IMR-90 (cell line): ENCODE data around the gene DIP2C. TPM values are rescaled to one million over a fixed set of nuclear protein-coding genes. Genes with fewer than 3 reads are reported as not detected.

Experiments
- ATAC-seq: fragments of 200-7000 bp; cut with Tn5 transposase; 2 replicates; pipeline ENCODE4 v1.9.1; 2020; ENCODE audit warnings: low read depth, mild to moderate bottlenecking, moderate library complexity
- BruUV-seq: library from RNA; stranded (reverse); fragments of 400-500 nt; replicated peaks from 2 replicates; lab custom pipeline; 2021; lab: Mats Ljungman, UMichigan
- CTCF ChIA-PET: fragments of 300-600 bp; formaldehyde crosslinking; extraction: SDS; loops from one replicate; lab custom pipeline; 2021; ENCODE audit warnings: antibody characterized with exemption; lab: Yijun Ruan, JAX
- POLR2A ChIA-PET: fragments of 300-600 bp; sonication (Branson Sonifier 250); formaldehyde crosslinking; loops from one replicate; lab custom pipeline; 2022; ENCODE audit warnings: antibody characterized with exemption; ENCODE audit not compliant: unreplicated experiment; lab: Charles Lee
- DNase-seq: peaks from one replicate; pipeline ENCODE4 v3.0.0; 2013
- H2AFZ ChIP-seq: replicated peaks from 2 replicates; pipeline ENCODE3; 2013; ENCODE audit warnings: low read length, mild to moderate bottlenecking; ENCODE audit not compliant: poor library complexity
- H2AK5ac ChIP-seq: 2 replicates; pipeline ENCODE4 v1.6.1; 2013; ENCODE audit warnings: low read depth, low read length, inconsistent platforms
- H2AK9ac ChIP-seq: replicated peaks from 2 replicates; pipeline ENCODE3; 2013; ENCODE audit warnings: mild to moderate bottlenecking, low read depth, low read length, moderate library complexity; ENCODE audit not compliant: poor library complexity
- H2BK120ac ChIP-seq: 2 replicates; pipeline ENCODE4 v1.6.1; 2013; ENCODE audit warnings: low read depth, low read length, inconsistent platforms
- H2BK15ac ChIP-seq: 3 replicates; pipeline ENCODE4 v1.6.1; 2013; ENCODE audit warnings: low read depth, low read length, inconsistent platforms
- H2BK20ac ChIP-seq: 2 replicates; pipeline ENCODE4 v1.6.1; 2013; ENCODE audit warnings: low read depth, mild to moderate bottlenecking, inconsistent platforms, low read length, moderate library complexity
- H2BK5ac ChIP-seq: 2 replicates; pipeline ENCODE4 v1.6.1; 2013; ENCODE audit warnings: mild to moderate bottlenecking, low read depth, low read length, inconsistent platforms; ENCODE audit not compliant: poor library complexity, severe bottlenecking
- H3K14ac ChIP-seq: replicated peaks from 2 replicates; pipeline ENCODE4 v1.6.1; 2013; ENCODE audit warnings: low read depth, low read length, inconsistent platforms
- H3K18ac ChIP-seq: 2 replicates; pipeline ENCODE4 v1.6.1; 2013; ENCODE audit warnings: low read depth, low read length, control low read depth
- H3K23ac ChIP-seq: 2 replicates; pipeline ENCODE4 v1.6.1; 2013; ENCODE audit warnings: low read depth, low read length, inconsistent platforms
- H3K27ac ChIP-seq: 2 replicates; pipeline ENCODE4 v1.5.1; 2013; ENCODE audit warnings: mild to moderate bottlenecking, control low read depth, low read length; ENCODE audit not compliant: insufficient read depth
- H3K27me3 ChIP-seq: 2 replicates; pipeline ENCODE4 v1.6.1; 2013; ENCODE audit warnings: low read length; ENCODE audit not compliant: control insufficient read depth, insufficient read depth
- H3K36me3 ChIP-seq: 2 replicates; pipeline ENCODE4 v1.6.1; 2013; ENCODE audit warnings: low read length, mixed read lengths; ENCODE audit not compliant: control insufficient read depth, insufficient read depth
- H3K4ac ChIP-seq: 2 replicates; pipeline ENCODE4 v1.6.1; 2013; ENCODE audit warnings: low read depth, low read length, inconsistent platforms
- H3K4me1 ChIP-seq: 2 replicates; pipeline ENCODE4 v1.6.1; 2013; ENCODE audit warnings: low read length, mixed read lengths; ENCODE audit not compliant: control insufficient read depth, insufficient read depth
- H3K4me2 ChIP-seq: 2 replicates; pipeline ENCODE4 v1.6.1; 2013; ENCODE audit warnings: low read depth, mild to moderate bottlenecking, control low read depth, low read length, moderate library complexity
- H3K4me3 ChIP-seq: 2 replicates; pipeline ENCODE4 v1.5.1; 2013; ENCODE audit warnings: low read depth, mild to moderate bottlenecking, control low read depth, low read length, moderate library complexity; ENCODE audit not compliant: insufficient read depth
- H3K56ac ChIP-seq: 2 replicates; pipeline ENCODE4 v1.6.1; 2013; ENCODE audit warnings: low read length, inconsistent platforms; ENCODE audit not compliant: insufficient read depth; ENCODE audit errors: extremely low read depth
- H3K79me1 ChIP-seq, 2 experiments: 2 replicates each; pipeline ENCODE4 v1.6.1; 2013; ENCODE audit warnings: low read length in 2 of 2, inconsistent platforms in 1 of 2, low read depth in 1 of 2
- H3K9ac ChIP-seq: 2 replicates; pipeline ENCODE4 v1.6.1; 2013; ENCODE audit warnings: low read depth, low read length, control low read depth
- H3K9me1 ChIP-seq: 2 replicates; pipeline ENCODE4 v1.6.1; 2013; ENCODE audit warnings: low read length, inconsistent platforms; ENCODE audit not compliant: insufficient read depth
- H3K9me3 ChIP-seq: 2 replicates; pipeline ENCODE4 v1.6.1; 2013; ENCODE audit warnings: low read length; ENCODE audit not compliant: control insufficient read depth, insufficient read depth
- H4K20me1 ChIP-seq: 2 replicates; pipeline ENCODE4 v1.6.1; 2013; ENCODE audit warnings: low read length, inconsistent platforms; ENCODE audit not compliant: insufficient read depth
- H4K5ac ChIP-seq: 2 replicates; pipeline ENCODE4 v1.6.1; 2013; ENCODE audit warnings: mild to moderate bottlenecking, low read depth, low read length, control low read depth
- H4K8ac ChIP-seq, 2 experiments: 2 replicates each; pipeline ENCODE4 v1.6.1; 2013; ENCODE audit warnings: low read depth in 2 of 2, low read length in 2 of 2, control low read depth in 1 of 2, inconsistent platforms in 1 of 2
- H4K91ac ChIP-seq: 2 replicates; pipeline ENCODE4 v1.6.1; 2013; ENCODE audit warnings: low read depth, low read length, inconsistent platforms; ENCODE audit not compliant: insufficient read depth
- MAFK ChIP-seq: IDR thresholded peaks from 2 replicates; pipeline ENCODE4 v1.6.1; 2012; ENCODE audit warnings: low read depth, low read length, improper control_type of control experiment
- MXI1 ChIP-seq: IDR thresholded peaks from 2 replicates; pipeline ENCODE4 v1.6.1; 2012; ENCODE audit warnings: low read depth, mild to moderate bottlenecking, low read length, moderate library complexity, borderline replicate concordance
- RAD21 ChIP-seq: IDR thresholded peaks from 2 replicates; pipeline ENCODE4 v1.6.1; 2012; ENCODE audit warnings: low read length, improper control_type of control experiment
- USF2 ChIP-seq: fragments of 150-350 bp; IDR thresholded peaks from 2 replicates; pipeline ENCODE4 v1.6.1; 2017; ENCODE audit warnings: mild to moderate bottlenecking, antibody characterized with exemption, low read length, low read depth
- WGBS, 2 experiments: methylation state at CpG; one replicate each; pipeline versions ENCODE4 v1.1.5 to v1.1.7; 2013; ENCODE audit warnings: missing lambda C conversion rate in 2 of 2; ENCODE audit not compliant: insufficient read length in 1 of 2; ENCODE audit errors: extremely low coverage in 2 of 2; 5-methylcytosine and 5-hydroxymethylcytosine counted together
- dilution Hi-C: fragments of 300-500 bp; cut with HindIII; formaldehyde crosslinking; loops from one replicate; pipeline ENCODE4 v1.14.3; 2018; ENCODE audit warnings: low sequenced_read_pairs; ENCODE audit not compliant: unreplicated experiment
- in situ Hi-C: fragments of 300-500 bp; cut with MboI; formaldehyde crosslinking; loops from 3 replicates; pipeline ENCODE4 v1.14.3; 2019; ENCODE audit warnings: low sequenced_read_pairs, inconsistent platforms, mixed read lengths
- intact Hi-C: fragments of 100-400 bp; cut with micrococcal nuclease; formaldehyde crosslinking; loops from 2 replicates; pipeline ENCODE4 v1.10.0; 2022
- polyA plus RNA-seq, 3 experiments: library from polyadenylated mRNA; depleted of rRNA; stranded (reverse); fragments of >200 nt; gene quantifications; 2 replicates each; pipeline ENCODE4 v1.2.3, GENCODE V29; 2012; ENCODE audit warnings: low replicate concordance in 1 of 3
- total RNA-seq: library from RNA; depleted of rRNA; stranded (reverse); fragments of >200 nt; gene quantifications from 2 replicates; pipeline ENCODE4 v1.2.3, GENCODE V29; 2012

Gene DIP2C
- total and polyA plus RNA-seq, 2 of the 4 experiments (the other 2 are of a cell fraction): 8.6 to 17.3 TPM

GRCh38 chr10:534047-534566, 155.4 kb downstream of the DIP2C start:
- Histone ChIP-seq H2BK5ac (no peak overlapping the region), H3K9me1 (peaks cover 39% of the 10 kb centered on the region), H4K8ac (no peak overlapping the region), H3K9me3 (no peaks in the 10 kb centered on the region), H3K4me3 (no peak overlapping the region), H4K20me1 (peaks cover 96% of the 10 kb centered on the region), H2BK120ac (no peak overlapping the region), H3K36me3 (no peaks in the 10 kb centered on the region), H2AK9ac (no peak overlapping the region), H3K79me1 (peaks cover 51 to 98% of the 10 kb centered on the region in 2 experiments), H2BK20ac (no peak overlapping the region), H3K4me1 (peaks cover 5% of the 10 kb centered on the region), H2BK15ac (no peak overlapping the region), H4K91ac (no peak overlapping the region), H3K18ac (no peak overlapping the region), H3K9ac (no peak overlapping the region), H3K4ac (no peak overlapping the region), H3K23ac (no peak overlapping the region), H2AFZ (no peak overlapping the region), H2AK5ac (no peak overlapping the region), H3K56ac (no peak overlapping the region), H3K14ac (no peak overlapping the region), H4K5ac (no peak overlapping the region), H3K4me2 (no peak overlapping the region), H3K27me3 (no peaks in the 10 kb centered on the region), H3K27ac (no peak overlapping the region)
- BruUV-seq: no TSS peak
- no CpG with 5 or more reads among the region's 14 CpGs for WGBS, 2 experiments
- in situ Hi-C loops: no loop called here
- CTCF ChIA-PET: no interaction called here
- DNase-seq: no peak
- no peak for TF ChIP-seq RAD21
- TF ChIP-seq MXI1: no peak
- no peak for TF ChIP-seq MAFK
- no peak for TF ChIP-seq USF2
- intact Hi-C loops: no loop called here
- dilution Hi-C loops: no loop called here
- POLR2A ChIA-PET: no interaction called here
- ATAC-seq: no peak
